ENCODE measurements around the gene PCDHB11.

DNA sequence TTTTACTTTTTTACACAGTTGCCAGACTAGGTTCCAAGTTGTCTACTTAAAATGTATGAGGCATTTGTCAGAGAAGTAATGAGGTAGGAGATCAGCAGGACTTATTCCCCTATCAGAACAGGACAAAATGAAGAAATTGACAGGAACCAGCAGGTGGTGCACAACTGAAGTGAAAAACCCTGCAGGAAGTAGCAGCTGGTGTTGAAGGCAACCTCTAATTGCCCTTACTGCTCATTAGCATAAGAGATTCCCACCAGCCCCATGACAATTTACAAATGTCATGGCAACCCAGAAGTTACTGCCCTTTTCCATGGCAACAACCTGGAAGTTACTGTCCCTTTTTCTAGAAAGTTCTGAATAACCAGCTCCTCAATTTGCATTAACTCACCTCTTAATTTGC lies 51.1 kb downstream of the PCDHB11 start:
- TF ChIP-seq, protein P1, sequence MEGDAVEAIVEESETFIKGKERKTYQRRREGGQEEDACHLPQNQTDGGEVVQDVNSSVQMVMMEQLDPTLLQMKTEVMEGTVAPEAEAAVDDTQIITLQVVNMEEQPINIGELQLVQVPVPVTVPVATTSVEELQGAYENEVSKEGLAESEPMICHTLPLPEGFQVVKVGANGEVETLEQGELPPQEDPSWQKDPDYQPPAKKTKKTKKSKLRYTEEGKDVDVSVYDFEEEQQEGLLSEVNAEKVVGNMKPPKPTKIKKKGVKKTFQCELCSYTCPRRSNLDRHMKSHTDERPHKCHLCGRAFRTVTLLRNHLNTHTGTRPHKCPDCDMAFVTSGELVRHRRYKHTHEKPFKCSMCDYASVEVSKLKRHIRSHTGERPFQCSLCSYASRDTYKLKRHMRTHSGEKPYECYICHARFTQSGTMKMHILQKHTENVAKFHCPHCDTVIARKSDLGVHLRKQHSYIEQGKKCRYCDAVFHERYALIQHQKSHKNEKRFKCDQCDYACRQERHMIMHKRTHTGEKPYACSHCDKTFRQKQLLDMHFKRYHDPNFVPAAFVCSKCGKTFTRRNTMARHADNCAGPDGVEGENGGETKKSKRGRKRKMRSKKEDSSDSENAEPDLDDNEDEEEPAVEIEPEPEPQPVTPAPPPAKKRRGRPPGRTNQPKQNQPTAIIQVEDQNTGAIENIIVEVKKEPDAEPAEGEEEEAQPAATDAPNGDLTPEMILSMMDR (IDR thresholded peaks at IDR 0.05): no peak
- TF ChIP-seq POLR2A (IDR thresholded peaks at IDR 0.05): no peak

Data from thyroid gland (tissue), 4 donors.